Neural cell (in vitro differentiated cells): Measurements from ENCODE around the gene ABCC8. TPM values are rescaled to one million over a fixed set of nuclear protein-coding genes. Genes with fewer than 3 reads are reported as not detected.

Source experiments
- polyA plus RNA-seq: library from polyadenylated mRNA; depleted of rRNA; stranded (reverse); fragments of >200 nt; gene quantifications from 2 replicates; pipeline ENCODE4 v1.2.3, GENCODE V29; 2014

ABCC8 gene
- polyA plus RNA-seq, 1 donor from 2014 or later = 13.2 TPM

Other genes starting within 250 kb of the ABCC8 start
- 108 and 120 TPM in 2 replicates for gene NUCB2, start 200.1 kb downstream of the ABCC8 start, polyA plus RNA-seq
- gene NCR3LG1, start 125.0 kb downstream of the ABCC8 start, polyA plus RNA-seq = 2.1 and 3.1 TPM in 2 replicates
- 8.0 and 10.6 TPM in 2 replicates for gene KCNJ11, start 88.2 kb downstream of the ABCC8 start, polyA plus RNA-seq
- gene USH1C, start 67.6 kb upstream of the ABCC8 start, polyA plus RNA-seq = 0.67 TPM in 1 of 2 replicates, not detected in the other
- 0.08 TPM in 1 of 2 replicates, not detected in the other for gene OTOG, start 70.4 kb upstream of the ABCC8 start, polyA plus RNA-seq
- not detected in 2 replicates for gene MYOD1, start 242.7 kb upstream of the ABCC8 start, polyA plus RNA-seq